ENCODE measurements around the gene KCNG2.
"Not testable (repeated sequence)": the region's sequence is repeated elsewhere in the genome, so short reads cannot be mapped to it uniquely, and the experiment has no call there.

KCNG2 gene, protein sequence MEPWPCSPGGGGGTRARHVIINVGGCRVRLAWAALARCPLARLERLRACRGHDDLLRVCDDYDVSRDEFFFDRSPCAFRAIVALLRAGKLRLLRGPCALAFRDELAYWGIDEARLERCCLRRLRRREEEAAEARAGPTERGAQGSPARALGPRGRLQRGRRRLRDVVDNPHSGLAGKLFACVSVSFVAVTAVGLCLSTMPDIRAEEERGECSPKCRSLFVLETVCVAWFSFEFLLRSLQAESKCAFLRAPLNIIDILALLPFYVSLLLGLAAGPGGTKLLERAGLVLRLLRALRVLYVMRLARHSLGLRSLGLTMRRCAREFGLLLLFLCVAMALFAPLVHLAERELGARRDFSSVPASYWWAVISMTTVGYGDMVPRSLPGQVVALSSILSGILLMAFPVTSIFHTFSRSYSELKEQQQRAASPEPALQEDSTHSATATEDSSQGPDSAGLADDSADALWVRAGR

DNA sequence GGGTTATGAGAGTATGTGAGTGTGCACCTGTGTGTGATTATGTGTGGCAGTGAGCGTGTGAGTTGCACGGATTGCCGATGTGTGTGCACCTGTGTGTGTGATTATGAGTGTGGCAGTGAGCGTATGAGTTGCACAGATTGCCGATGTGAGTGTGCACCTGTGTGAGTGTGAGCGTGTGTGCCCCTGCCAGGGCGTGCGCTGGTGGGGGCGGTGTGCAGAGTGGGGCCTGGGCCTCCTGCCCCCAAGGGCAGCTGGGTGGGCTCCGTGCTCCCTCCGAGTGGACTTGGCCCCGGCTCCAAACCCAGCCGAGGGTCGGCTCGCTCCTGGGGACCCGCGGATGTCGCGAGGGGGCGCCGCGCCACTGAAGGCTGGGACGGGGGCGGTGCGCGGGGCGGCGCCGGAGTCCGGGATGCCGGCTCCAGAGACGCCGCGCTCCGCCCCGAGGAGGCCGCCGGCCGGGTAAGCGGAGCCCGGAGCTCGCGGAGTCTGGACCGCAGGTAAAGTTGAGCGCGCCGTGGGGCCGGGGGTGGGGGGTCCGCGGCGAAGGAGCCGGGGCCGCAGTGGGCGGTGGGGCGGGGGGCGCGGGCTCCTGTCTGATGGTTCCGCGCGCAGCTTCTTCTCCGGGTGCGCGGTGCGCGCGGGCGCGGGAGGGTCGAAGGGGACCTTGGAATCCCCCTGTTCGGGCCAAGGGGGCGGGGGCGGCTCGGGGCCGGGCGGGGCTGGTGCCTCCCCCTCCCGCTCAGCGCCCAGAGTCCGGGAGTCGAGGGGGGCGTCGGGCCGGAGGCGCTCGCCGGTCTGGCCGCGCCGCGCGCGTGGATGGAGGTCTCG is at the start of gene KCNG2:
TSS of gene KCNG2 (plus strand) at position 421 of the 828 bp plus-strand sequence. CDS start 65,730 bp downstream, outside the sequence.
- no peak for DNase-seq (ENCODE audit: low spot score)

DNA sequence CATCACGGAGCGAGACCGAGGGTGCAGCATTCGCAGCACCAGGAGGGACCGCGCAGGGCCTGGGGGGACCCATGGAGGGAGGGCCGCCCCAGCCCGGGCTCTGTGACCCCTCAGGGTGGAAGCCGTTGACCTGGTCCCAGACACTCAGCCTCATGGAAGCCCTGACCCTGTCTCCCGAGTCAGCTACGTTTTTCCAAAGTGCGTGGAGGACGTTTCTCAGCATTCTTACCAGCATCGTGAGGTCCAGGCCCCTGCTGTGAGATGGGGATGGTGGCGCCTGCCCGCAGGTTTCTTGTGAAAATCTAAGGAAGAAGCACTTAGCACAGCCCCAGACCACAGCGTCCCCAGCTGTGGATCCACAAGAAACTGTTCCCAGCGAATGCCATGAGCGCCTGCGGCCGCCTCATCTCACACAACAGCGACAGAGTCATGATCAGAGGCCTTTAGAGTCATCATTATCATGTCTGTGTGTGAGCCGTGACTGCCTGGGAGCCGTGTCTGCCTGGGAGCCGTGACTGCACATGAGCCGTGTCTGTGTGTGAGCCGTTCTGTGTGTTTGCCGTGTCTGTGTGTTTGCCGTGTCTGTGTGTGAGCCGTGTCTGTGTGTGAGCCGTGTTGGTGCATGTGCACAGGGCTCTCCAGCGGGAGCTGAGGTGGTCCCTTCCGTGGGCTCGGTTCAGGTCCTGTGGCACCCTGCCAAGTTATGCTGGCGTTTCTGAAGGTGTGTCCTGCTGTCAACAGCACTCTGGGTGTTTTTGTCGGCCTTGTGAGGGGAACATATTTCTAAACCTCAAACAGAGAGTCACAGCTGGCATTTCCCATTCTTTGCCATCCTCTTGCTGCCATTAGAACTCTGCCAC is 49.2 kb upstream of the KCNG2 start:
- DNase-seq (ENCODE audit: low spot score), result no peak

DNA sequence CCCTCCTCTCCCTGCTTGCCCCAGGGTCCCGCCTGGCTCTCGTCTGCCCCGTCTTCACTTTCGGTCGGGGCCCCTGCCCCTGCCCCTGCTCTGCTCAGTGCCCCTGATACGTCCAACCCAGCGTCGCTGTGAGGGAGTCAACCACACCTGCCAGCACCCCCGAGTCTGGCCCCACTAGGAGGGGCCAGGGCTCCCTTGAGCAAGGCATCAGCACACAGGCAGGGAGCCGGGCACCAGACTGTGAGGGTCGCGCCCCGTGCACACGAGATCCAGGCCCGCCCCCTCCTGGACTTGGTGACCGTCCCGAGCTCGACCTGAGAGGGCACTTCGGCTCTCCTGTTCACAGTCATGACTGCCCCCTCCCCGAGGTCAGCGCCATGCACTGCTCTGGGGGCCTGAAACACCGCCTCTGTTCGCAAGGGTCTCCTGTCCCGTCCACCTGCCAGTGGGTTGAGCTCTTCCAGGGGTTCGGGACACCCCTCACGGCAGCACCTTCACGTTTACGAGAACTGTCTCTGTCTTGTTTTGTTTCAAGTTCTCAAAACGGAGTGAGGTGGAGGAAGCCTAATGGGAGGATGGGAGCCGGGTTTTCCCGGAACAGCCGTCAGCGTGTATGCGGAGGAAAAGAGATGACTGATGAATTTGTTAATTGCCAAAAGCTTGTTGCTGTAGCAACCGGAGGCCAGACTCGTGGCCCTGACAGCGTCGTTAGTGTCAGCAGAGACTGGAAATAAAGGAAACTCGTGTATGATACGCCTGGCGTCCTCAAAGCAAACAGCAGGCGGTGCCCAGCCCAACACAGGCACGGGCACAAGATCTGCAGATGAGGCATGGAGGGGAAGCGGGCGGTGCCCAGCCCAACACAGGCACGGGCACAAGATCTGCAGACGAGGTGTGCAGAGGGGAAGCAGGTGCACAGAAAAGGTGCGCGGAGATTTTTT is 48.2 kb upstream of the KCNG2 start:
- DNase-seq (ENCODE audit: low spot score), result no peak

DNA sequence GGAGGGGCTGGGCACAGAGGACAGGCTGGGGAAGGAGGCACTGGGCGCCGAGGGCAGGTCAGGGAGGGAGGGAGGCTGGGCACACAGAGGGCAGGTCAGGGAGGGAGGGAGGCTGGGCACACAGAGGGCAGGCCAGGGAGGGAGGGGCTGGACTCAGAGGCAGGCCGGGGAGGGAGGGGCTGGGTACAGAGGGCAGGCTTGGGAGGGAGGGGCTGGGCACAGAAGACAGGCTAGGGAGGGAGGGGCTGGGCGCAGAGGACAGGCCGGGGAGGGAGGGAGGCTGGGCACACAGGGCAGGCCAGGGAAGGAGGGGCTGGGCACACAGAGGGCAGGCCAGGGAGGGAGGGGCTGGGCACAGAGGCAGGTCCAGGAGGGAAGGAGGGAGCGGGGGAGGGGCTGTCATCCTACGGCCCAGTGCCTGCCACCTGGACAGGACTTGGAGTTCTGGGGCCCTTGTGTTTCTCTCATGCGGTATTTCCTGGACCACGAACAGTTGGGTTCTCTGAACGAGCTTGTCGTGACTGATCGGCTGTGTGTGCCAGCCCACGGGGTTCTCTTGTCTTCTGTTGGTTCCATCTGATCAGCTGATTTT is 46.7 kb upstream of the KCNG2 start:
- DNase-seq (ENCODE audit: low spot score), result peak; percentile 19

DNA sequence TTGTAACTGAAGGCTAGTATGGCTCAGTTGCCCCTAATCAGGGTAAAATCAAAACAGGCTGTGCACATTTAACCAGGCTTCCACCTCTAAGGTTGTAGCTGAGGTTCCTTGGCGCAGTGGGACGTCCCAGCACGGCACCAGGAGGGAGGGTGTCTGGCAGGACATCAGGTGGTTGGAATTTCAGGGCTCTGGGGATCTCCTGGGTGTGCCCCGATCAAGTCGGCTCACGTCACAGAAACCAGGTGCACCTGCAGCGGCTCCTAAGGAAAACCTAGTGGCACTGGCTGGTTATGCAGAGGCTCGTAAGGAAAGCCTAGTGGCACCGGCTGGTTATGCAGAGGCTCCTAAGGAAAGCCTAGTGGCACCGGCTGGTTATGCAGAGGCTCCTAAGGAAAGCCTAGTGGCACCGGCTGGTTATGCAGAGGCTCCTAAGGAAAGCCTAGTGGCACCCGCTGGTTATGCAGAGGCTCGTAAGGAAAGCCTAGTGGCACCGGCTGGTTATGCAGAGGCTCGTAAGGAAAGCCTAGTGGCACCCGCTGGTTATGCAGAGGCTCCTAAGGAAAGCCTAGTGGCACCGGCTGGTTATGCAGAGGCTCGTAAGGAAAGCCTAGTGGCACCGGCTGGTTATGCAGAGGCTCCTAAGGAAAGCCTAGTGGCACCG is 45.7 kb upstream of the KCNG2 start:
- DNase-seq (ENCODE audit: low spot score), result not testable (repeated sequence)

DNA sequence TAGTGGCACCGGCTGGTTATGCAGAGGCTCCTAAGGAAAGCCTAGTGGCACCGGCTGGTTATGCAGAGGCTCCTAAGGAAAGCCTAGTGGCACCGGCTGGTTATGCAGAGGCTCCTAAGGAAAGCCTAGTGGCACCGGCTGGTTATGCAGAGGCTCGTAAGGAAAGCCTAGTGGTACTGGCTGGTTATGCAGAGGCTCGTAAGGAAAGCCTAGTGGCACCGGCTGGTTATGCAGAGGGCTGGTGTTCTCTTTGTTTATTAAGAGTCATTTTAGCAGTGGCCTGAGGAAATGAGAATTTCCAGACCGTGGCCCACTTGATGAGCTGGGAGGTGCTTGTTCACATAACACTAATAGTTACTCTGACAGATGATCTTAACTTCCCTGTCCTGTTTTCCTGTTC is 44.8 kb upstream of the KCNG2 start:
- DNase-seq (ENCODE audit: low spot score), result not testable (repeated sequence)

DNA sequence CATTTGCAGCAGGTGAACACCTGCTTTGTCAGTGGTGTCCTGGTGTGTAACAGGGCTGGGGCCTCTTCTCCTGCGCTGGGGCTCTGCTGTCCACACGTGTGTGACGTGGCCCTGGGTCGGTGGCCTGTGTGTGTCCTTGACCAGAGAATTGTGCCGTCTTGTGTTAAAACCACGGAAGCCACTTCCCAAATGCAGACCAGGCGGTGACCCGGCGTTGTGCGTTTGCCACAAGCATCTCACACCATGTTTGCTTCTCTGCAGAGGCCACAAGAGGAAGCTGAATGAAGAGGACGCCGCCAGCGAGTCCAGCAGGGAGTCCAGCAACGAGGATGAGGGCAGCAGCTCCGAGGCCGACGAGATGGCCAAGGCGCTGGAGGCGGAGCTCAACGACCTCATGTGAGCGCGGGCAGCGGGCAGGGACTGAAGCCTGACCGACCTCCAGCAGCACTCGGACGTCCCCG is 44.3 kb upstream of the KCNG2 start:
- DNase-seq (ENCODE audit: low spot score), result no peak

DNA sequence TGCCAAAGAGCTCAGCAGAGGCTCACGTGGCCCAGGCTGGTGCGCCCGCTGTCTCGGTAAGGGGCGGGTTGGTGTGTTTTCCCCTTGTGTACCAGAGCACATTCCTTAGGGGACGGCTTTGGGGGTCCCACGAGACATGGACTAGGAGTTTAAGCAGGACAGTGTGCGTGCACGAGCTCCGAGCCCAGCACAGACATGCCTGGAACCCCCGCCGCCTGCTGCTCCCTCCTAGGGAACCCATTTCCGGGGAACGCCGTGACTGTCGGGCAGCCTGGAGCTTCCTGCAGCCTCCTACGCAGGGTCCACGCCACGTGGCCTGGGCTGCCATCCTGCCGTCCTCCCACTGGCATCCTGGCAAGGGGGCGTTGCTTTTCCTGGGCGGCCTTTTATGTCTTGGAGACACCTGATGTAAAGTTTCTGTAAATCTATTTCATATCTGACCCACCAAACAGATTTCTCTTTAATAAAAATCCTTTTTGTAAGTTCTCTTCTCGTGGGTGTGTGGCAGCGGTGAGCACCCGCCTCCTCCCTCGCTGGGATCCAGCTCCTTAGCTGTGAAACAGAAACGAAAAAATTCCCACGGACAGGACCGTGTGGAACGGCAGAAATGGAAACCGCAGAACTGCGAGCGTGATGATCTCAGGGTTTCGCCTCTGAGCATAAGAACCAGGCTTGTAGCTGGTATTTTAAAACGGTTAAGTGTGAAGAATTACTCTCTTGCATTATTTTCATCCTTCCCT is 43.5 kb upstream of the KCNG2 start:
- DNase-seq (ENCODE audit: low spot score), result no peak

DNA sequence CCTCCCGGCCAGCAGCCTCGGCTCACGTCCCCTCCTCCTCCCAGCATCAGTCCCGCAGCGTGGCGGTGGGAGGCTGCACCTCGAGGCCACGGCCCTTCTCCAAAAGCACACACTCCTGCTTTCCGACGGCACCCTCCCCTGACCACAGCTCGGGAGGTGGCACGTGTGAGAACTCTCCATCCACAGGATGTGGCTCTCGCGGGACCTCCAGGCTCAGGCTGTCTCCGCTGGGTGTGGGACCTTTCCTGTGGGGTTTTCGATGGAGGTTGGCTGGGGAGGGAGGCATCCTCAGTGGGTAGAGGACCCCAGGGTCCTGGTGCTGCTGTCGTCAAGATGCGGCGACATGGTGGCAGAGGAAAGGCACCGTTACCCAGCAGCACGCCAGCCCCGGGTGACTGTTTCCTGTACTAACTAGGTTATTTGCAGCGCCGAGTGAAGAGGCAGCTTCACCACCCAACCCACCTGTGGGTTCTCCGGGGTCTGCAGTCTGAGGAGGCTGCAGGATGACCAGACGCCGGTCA is 42.8 kb upstream of the KCNG2 start:
- DNase-seq (ENCODE audit: low spot score), result no peak

DNA sequence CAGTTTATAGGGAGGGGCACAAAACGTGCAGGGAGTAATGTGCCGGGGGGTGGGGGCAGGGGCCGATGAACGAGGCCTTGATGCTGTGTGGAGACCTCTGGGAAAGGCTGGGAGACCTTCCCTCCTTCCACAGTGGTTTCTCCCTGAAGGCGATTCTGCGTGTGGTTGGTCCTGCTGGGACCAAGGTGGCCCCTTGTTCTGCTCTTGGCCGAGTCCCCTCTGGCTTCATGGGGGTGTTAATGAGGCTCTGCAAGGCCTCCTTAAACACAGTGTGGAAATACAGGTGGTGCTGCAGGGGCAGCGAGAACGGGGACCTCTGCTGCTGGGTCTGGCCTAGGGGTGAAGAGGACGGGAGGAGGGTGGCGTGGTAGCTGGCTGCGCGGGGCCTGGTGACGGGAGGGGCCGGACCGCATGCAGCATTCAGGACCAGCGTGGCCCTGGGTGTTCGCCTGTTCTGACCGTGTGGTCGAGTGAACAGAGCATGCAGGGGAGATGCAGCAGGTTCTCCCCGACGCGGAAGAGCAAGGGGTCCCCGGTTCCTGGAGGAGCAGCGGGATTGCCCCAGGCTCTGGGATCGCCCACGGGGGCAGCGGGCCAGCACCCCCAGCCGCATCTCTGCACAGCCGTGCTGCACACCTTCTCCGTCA is 42.1 kb upstream of the KCNG2 start:
- no peak for DNase-seq (ENCODE audit: low spot score)

DNA sequence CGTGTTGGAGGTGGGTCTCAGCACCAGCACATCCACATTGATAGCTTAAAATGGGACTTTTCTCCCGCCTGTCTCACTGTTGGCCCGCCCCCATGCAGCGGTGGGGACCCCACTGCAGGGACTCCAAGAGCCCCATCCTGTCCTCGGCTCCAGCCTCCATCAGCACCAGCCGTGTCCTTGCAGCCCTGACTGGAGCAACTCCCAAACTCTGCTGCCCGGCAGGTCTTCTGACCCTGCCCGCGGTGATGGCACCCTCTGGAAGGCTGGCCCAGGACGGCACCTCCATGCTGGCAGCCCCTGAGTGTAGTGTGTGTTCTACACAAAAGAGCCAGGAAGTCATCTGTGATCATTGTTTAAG is 41.6 kb upstream of the KCNG2 start:
- DNase-seq (ENCODE audit: low spot score), result no peak

DNA sequence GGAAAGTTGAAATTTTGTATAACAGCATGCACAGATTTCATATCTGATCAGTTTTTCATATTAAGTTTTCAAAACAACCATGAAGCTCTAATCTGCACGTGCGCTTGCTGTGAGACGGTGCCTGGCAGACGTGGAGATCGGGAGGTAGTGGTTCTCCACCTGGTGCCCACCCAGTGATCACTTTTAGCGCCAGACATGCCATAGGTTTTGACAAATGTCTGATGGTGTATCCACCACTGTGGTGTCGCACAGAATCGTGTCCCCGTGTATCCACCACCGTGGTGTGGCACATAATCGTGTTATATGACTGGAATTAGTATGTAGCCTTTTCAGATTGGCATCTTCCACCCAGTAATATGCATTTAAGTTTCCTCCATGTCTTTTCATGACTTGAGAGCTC is 40.9 kb upstream of the KCNG2 start:
- no peak for DNase-seq (ENCODE audit: low spot score)

DNA sequence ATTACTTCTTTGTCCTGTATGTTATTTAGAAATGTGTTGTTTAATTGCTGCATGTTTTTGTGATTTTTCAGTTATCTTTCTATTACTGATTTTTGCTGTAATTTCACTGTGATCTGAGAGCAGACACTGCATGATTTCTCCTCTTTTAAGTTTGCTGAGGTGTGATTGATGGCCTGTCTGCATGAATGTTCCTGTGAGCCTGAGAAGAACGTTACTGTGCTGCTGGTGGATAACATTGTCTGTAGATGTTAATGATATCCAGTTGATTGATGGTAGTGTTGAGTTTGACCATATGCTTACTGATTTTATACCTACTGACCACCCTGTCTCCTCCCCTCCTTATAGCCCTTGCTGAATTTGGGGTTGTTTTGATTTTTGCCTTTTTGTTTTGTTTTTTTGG is 37.4 kb upstream of the KCNG2 start:
- no peak for DNase-seq (ENCODE audit: low spot score)

DNA sequence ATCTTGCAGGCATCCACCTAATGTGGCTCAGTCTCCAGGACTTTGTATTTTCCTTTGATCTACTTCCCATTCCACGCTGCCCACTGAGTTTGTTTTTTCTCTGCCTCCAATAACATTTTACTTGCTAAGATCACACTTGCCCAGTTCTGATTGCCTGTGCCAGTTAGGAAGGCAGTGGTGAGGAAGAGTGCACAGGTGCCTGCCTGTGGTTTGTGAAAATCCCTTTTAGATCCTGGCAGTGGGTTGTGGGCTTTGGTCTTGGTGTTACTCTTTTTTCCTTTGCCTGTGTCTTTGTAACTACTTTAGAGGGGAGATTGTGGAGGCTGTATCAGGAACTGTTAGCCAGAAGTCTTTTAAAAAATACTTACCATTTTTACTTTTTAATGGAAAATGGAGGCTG is 36.9 kb upstream of the KCNG2 start:
- no peak for DNase-seq (ENCODE audit: low spot score)

DNA sequence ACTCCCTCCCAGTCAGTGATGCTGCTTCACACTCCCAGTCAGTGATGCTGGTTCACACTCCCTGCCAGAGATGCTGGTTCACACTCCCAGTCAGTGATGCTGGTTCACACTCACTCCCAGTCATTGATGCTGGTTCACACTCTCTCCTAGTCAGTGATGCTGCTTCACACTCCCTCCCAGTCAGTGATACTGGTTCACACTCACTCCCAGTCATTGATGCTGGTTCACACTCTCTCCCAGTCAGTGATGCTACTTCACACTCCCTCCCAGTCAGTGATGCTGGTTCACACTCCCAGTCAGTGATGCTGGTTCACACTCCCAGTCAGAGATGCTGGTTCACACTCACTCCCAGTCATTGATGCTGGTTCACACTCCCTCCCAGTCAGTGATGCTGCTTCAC is 34.3 kb upstream of the KCNG2 start:
- DNase-seq (ENCODE audit: low spot score), result no peak

DNA sequence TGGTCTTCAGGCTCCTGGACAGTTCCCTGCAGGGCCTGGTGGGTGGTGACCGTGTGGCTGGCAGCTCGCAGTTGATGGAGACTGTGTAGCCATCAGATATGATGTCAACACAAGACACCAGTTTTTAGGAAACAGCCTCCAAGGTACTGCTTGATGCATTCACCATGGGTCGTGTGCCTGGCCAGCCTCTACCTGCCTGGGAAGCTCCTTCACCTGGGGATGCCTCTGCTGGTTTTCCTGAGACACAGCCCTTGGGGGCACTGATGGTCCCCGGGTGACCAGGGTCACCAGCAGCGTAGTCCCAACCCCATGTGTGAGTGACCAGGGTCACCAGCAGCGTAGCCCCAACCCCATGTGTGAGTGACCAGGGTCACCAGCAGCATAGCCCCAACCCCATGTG is 33.6 kb upstream of the KCNG2 start:
- DNase-seq (ENCODE audit: low spot score), result no peak

DNA sequence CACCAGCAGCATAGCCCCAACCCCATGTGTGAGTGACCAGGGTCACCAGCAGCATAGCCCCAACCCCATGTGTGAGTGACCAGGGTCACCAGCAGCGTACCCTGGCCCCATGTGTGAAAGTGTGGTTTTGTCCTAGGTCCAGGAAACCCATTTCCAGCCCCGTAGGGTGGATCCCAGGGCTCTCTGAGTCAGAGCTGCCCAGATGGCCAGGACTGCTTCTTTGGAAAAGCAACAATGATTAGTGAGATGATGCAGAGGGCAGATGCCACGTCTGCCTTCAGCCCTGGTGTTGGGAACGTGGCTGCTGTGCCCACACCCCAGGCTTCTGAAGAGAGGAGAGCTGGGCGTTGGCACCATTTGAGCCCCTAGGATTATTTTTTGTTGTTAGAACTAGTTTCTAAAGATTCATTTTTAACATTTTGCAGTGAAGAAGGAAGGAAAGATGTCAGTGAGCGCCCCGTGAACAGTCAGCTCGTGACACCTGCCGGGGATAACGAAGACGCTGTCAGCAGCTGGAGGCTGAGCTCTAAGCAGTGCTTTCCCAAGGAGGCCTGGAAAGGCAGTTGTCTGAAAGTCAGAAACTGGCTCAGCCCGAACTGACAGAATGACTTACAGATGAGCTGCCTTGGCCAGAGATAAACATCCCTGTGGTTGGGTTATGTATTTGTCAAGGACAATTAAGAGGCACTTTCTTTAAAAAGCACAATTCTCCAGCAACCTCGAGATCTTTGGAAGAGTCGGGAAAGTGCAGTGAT is 32.1 kb upstream of the KCNG2 start:
- no peak for DNase-seq (ENCODE audit: low spot score)

DNA sequence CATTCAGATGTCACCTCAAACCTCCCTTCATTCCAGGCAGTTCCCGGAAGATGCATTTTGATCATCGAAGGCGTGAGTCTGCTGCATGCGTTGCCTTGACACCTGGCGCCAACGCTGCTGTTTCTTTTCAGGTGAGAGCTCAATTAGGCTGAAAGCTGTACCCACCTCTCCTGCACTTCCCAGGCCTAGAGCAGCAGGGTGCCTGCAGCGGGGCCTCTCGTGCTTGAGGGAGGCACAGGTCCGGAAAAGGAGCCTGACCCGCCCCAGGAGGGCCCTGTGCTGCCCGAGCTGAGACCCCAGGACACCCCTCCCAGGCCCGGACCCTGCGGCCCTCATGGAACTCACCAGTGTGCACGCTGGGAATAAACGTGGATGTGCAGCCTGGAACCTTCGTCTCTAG is 31.4 kb upstream of the KCNG2 start:
- DNase-seq (ENCODE audit: low spot score), result no peak

Measured in globus pallidus (tissue), 1 donor.